HepG2 (cell line): ENCODE results near the gene CAPN15. TPM values are rescaled to one million over a fixed set of nuclear protein-coding genes. Genes with fewer than 3 reads are reported as not detected.

Experiments used
- CC2D1A ChIP-seq: sonication (generic); formaldehyde crosslinking; IDR thresholded peaks from 2 replicates; pipeline ENCODE4 v1.8.1; 2023; ENCODE audit warnings: mild to moderate bottlenecking, missing genetic modification reagents
- HOXA5 ChIP-seq: sonication (generic); formaldehyde crosslinking; IDR thresholded peaks from 2 replicates; pipeline ENCODE4 v1.4.0; 2020; ENCODE audit warnings: missing genetic modification reagents
- NFYC ChIP-seq: IDR thresholded peaks from 2 replicates; pipeline ENCODE4 v1.6.1; 2016; ENCODE audit warnings: missing genetic modification reagents, missing compliant biosample characterization
- PAWR ChIP-seq: sonication (generic); formaldehyde crosslinking; IDR thresholded peaks from 2 replicates; pipeline ENCODE4 v1.4.0; 2020; ENCODE audit warnings: missing genetic modification reagents, mild to moderate bottlenecking, borderline replicate concordance
- TEAD2 ChIP-seq: sonication (generic); formaldehyde crosslinking; IDR thresholded peaks from 2 replicates; pipeline ENCODE4 v1.9.0; 2021; ENCODE audit warnings: missing genetic modification reagents
- ZNF292 ChIP-seq: sonication (generic); formaldehyde crosslinking; IDR thresholded peaks from 2 replicates; pipeline ENCODE4 v1.8.1; 2022; ENCODE audit warnings: mild to moderate bottlenecking, low read depth, missing genetic modification reagents, borderline replicate concordance
- ZSCAN9 ChIP-seq: IDR thresholded peaks from 2 replicates; pipeline ENCODE4 v1.6.1; 2016; ENCODE audit warnings: borderline replicate concordance
- polyA plus RNA-seq, 8 experiments: library from polyadenylated mRNA; depleted of rRNA in 3 of 8; stranded (reverse) in 7 of 8; unstranded in 1 of 8; fragments of >200 nt; fragmentation: Illumina TruSeq in 4 of 8; extraction: Trizol in 4 of 8; gene quantifications; 2 replicates each; pipeline versions ENCODE4 v1.2.1 to v1.2.3, GENCODE V29; 2011 to 2016; ENCODE audit warnings: low read depth in 4 of 8, missing spikeins in 1 of 8, mixed read lengths in 1 of 8; ENCODE audit not compliant: insufficient read depth in 1 of 8
- total RNA-seq, 5 experiments: library from RNA; depleted of rRNA; stranded (reverse); fragments of >200 nt; fragmentation: Illumina TruSeq; extraction: Trizol; gene quantifications; 2 replicates each; pipeline ENCODE4 v1.2.3, GENCODE V29; 2016; ENCODE audit warnings: low read depth in 1 of 5
- TF ChIP-seq, protein P1 (sequence below): sonication (generic); formaldehyde crosslinking; IDR thresholded peaks from 2 replicates; pipeline ENCODE4 v1.4.0; 2020; ENCODE audit warnings: missing genetic modification reagents
- TF ChIP-seq, protein P2 (sequence below): sonication (generic); formaldehyde crosslinking; IDR thresholded peaks from 2 replicates; pipeline ENCODE4 v1.8.0; 2023; ENCODE audit warnings: mild to moderate bottlenecking, missing genetic modification reagents
- TF ChIP-seq, protein P3 (sequence below): sonication (generic); formaldehyde crosslinking; IDR thresholded peaks from 2 replicates; pipeline ENCODE4 v1.4.0; 2020; ENCODE audit warnings: missing genetic modification reagents
- TF ChIP-seq, protein P4 (sequence below): sonication (generic); formaldehyde crosslinking; IDR thresholded peaks from 2 replicates; pipeline ENCODE4 v1.4.0; 2020; ENCODE audit warnings: mild to moderate bottlenecking, missing genetic modification reagents, borderline replicate concordance
- TF ChIP-seq, protein P5 (sequence below): sonication (generic); formaldehyde crosslinking; IDR thresholded peaks from 2 replicates; pipeline ENCODE4 v1.8.0; 2022; ENCODE audit warnings: mild to moderate bottlenecking, missing genetic modification reagents

Gene CAPN15
- total and polyA plus RNA-seq, 2 of the 13 experiments (the other 11 are each of a cell fraction or from before 2014, with no cell fraction given): 14.9 to 24.5 TPM

DNA sequence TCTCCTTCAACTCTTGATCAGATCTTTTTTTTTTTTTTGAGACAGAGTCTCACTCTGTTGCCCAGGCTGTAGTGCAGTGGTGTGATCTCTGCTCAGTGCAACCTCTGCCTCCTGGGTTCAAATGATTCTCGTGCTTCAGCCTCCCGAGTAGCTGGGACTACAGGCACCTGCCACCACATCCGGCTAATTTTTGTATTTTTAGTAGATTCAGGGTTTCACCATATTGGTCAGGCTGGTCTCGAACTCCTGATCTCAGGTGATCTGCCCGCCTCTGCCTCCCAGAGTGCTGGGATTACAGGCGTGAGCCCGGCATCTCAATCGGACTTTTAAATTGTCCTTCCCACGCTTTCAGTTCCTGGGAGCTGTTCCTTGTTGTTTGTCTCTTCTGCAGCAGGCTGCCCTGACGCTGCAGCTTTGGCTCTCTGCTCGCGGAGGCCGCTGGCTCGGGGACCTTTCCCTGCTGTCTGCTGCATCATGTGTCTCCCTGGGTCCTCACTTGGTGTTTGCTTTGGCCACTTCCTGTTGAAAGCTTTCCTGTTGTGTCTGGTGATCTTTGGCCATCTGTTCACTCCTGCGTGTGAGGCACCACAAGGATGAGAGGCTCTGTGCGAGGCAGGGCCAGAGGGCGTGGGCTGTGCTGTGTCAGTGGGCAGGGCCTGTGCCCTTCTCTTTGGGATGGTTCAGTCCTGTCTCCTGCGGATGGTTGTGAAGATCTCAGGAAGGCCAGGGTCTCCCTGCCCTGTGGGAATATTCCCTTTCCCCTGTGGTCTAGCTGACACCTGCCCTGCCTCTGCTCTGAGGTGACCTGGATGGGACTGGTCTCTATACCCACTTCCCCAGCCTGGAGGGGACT lies 18.4 kb upstream of the CAPN15 start (continued):
- TF ChIP-seq, protein P1, sequence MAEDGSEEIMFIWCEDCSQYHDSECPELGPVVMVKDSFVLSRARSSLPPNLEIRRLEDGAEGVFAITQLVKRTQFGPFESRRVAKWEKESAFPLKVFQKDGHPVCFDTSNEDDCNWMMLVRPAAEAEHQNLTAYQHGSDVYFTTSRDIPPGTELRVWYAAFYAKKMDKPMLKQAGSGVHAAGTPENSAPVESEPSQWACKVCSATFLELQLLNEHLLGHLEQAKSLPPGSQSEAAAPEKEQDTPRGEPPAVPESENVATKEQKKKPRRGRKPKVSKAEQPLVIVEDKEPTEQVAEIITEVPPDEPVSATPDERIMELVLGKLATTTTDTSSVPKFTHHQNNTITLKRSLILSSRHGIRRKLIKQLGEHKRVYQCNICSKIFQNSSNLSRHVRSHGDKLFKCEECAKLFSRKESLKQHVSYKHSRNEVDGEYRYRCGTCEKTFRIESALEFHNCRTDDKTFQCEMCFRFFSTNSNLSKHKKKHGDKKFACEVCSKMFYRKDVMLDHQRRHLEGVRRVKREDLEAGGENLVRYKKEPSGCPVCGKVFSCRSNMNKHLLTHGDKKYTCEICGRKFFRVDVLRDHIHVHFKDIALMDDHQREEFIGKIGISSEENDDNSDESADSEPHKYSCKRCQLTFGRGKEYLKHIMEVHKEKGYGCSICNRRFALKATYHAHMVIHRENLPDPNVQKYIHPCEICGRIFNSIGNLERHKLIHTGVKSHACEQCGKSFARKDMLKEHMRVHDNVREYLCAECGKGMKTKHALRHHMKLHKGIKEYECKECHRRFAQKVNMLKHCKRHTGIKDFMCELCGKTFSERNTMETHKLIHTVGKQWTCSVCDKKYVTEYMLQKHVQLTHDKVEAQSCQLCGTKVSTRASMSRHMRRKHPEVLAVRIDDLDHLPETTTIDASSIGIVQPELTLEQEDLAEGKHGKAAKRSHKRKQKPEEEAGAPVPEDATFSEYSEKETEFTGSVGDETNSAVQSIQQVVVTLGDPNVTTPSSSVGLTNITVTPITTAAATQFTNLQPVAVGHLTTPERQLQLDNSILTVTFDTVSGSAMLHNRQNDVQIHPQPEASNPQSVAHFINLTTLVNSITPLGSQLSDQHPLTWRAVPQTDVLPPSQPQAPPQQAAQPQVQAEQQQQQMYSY (CRISPR knock-in tag): no peak
- TF ChIP-seq PAWR (CRISPR knock-in tag) (no peak), CC2D1A (CRISPR knock-in tag) (no peak), HOXA5 (0 out of 2 replicates have a peak, but pooled peaks have one; percentile 23), ZSCAN9 (CRISPR knock-in tag) (peak; percentile 67; the same call in 1 of the 2 replicates), TEAD2 (CRISPR knock-in tag) (no peak), NFYC (peak; percentile 35; the same call in 1 of the 2 replicates), ZNF292 (peak; percentile 99)
- TF ChIP-seq, protein P2, sequence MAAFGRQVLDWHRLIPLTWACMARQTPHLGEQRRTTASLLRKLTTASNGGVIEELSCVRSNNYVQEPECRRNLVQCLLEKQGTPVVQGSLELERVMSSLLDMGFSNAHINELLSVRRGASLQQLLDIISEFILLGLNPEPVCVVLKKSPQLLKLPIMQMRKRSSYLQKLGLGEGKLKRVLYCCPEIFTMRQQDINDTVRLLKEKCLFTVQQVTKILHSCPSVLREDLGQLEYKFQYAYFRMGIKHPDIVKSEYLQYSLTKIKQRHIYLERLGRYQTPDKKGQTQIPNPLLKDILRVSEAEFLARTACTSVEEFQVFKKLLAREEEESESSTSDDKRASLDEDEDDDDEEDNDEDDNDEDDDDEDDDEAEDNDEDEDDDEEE (CRISPR knock-in tag): 0 out of 2 replicates have a peak, but pooled peaks have one; percentile 19
- TF ChIP-seq, protein P3, sequence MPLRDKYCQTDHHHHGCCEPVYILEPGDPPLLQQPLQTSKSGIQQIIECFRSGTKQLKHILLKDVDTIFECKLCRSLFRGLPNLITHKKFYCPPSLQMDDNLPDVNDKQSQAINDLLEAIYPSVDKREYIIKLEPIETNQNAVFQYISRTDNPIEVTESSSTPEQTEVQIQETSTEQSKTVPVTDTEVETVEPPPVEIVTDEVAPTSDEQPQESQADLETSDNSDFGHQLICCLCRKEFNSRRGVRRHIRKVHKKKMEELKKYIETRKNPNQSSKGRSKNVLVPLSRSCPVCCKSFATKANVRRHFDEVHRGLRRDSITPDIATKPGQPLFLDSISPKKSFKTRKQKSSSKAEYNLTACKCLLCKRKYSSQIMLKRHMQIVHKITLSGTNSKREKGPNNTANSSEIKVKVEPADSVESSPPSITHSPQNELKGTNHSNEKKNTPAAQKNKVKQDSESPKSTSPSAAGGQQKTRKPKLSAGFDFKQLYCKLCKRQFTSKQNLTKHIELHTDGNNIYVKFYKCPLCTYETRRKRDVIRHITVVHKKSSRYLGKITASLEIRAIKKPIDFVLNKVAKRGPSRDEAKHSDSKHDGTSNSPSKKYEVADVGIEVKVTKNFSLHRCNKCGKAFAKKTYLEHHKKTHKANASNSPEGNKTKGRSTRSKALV (CRISPR knock-in tag): peak; percentile 73; the same call in 1 of the 2 replicates
- TF ChIP-seq, protein P4, sequence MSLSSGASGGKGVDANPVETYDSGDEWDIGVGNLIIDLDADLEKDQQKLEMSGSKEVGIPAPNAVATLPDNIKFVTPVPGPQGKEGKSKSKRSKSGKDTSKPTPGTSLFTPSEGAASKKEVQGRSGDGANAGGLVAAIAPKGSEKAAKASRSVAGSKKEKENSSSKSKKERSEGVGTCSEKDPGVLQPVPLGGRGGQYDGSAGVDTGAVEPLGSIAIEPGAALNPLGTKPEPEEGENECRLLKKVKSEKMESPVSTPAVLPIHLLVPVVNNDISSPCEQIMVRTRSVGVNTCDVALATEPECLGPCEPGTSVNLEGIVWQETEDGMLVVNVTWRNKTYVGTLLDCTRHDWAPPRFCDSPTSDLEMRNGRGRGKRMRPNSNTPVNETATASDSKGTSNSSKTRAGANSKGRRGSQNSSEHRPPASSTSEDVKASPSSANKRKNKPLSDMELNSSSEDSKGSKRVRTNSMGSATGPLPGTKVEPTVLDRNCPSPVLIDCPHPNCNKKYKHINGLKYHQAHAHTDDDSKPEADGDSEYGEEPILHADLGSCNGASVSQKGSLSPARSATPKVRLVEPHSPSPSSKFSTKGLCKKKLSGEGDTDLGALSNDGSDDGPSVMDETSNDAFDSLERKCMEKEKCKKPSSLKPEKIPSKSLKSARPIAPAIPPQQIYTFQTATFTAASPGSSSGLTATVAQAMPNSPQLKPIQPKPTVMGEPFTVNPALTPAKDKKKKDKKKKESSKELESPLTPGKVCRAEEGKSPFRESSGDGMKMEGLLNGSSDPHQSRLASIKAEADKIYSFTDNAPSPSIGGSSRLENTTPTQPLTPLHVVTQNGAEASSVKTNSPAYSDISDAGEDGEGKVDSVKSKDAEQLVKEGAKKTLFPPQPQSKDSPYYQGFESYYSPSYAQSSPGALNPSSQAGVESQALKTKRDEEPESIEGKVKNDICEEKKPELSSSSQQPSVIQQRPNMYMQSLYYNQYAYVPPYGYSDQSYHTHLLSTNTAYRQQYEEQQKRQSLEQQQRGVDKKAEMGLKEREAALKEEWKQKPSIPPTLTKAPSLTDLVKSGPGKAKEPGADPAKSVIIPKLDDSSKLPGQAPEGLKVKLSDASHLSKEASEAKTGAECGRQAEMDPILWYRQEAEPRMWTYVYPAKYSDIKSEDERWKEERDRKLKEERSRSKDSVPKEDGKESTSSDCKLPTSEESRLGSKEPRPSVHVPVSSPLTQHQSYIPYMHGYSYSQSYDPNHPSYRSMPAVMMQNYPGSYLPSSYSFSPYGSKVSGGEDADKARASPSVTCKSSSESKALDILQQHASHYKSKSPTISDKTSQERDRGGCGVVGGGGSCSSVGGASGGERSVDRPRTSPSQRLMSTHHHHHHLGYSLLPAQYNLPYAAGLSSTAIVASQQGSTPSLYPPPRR: peak; percentile 91
- TF ChIP-seq, protein P5, sequence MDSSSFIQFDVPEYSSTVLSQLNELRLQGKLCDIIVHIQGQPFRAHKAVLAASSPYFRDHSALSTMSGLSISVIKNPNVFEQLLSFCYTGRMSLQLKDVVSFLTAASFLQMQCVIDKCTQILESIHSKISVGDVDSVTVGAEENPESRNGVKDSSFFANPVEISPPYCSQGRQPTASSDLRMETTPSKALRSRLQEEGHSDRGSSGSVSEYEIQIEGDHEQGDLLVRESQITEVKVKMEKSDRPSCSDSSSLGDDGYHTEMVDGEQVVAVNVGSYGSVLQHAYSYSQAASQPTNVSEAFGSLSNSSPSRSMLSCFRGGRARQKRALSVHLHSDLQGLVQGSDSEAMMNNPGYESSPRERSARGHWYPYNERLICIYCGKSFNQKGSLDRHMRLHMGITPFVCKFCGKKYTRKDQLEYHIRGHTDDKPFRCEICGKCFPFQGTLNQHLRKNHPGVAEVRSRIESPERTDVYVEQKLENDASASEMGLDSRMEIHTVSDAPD (CRISPR knock-in tag): 0 out of 2 replicates have a peak, but pooled peaks have one; percentile 67
